HUES64 (cell line): ENCODE measurements around the gene AKAP9.
"Not testable (repeated sequence)": the region's sequence is repeated elsewhere in the genome, so short reads cannot be mapped to it uniquely, and the experiment has no call there.

Experiments used
- H3K27ac ChIP-seq: 2 replicates; pipeline ENCODE4 v1.7.0; 2013; ENCODE audit warnings: low read depth, low read length, inconsistent platforms
- H3K27me3 ChIP-seq: 2 replicates; pipeline ENCODE4 v1.6.1; 2013; ENCODE audit warnings: mild to moderate bottlenecking, low read length; ENCODE audit not compliant: insufficient read depth
- H3K36me3 ChIP-seq: 2 replicates; pipeline ENCODE4 v1.6.1; 2013; ENCODE audit warnings: mild to moderate bottlenecking, low read length; ENCODE audit not compliant: insufficient read depth
- H3K4me1 ChIP-seq: 2 replicates; pipeline ENCODE4 v1.6.1; 2013; ENCODE audit warnings: mild to moderate bottlenecking, low read length, moderate library complexity; ENCODE audit not compliant: insufficient read depth
- H3K4me3 ChIP-seq: 2 replicates; pipeline ENCODE4 v1.5.1; 2013; ENCODE audit warnings: mild to moderate bottlenecking, low read length, moderate library complexity
- H3K9ac ChIP-seq: 2 replicates; pipeline ENCODE4 v1.6.1; 2013; ENCODE audit warnings: mild to moderate bottlenecking, low read depth, low read length
- H3K9me3 ChIP-seq: 2 replicates; pipeline ENCODE4 v1.6.1; 2013; ENCODE audit warnings: low read depth, low read length; ENCODE audit not compliant: insufficient read depth
- WGBS: fragments of 150-250, 120-280 bp; methylation state at CpG from one replicate; pipeline ENCODE4 v1.1.7; 2013; ENCODE audit warnings: missing lambda C conversion rate; 5-methylcytosine and 5-hydroxymethylcytosine counted together

Gene AKAP9

DNA sequence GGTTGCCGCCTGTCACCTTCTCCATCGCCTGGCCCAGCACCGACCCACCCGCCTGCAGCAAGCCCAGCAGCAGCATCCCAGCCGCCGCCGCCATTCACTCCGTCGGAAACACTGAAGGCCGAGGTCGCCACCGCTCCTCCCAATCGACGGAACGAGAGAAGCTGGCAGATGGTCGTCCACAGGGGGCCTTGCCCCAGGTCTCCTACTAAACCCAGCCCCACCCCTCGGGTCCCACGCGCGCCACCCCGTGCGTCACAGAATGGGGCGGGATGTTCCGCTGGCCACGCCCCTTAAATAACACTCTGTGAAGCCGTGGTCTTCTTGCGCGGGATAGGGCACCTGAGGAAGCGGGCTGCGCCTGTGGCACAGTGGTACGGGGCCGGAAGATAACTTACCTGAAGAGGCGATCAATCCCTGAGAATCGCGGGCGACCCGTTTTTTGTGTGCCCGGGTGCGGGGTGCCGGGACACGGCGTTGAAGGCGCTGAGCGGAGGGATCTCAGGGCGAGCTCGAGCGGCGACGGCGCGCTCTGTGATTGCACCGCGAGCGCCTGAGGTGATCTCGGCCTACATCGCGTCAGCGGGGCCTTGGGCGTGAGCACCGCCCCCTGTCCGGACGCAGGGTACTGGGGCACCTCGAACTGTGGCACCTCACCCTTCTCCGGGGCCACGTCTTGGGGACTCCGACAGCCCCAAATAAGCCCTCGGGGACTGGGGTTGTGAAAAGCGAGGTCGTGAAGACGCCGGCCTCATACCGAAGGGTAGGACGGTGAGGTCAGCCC, 193.8 kb downstream of the AKAP9 start, which contains the start of gene CYP51A1:
Gene CYP51A1 (minus strand): TSS at position 207 of the 781 bp plus-strand sequence. CDS start 113 bp downstream, at position 94.
- Histone ChIP-seq H3K4me3 (peak within 1 kb of the TSS; percentile 75), H3K27me3 (no peaks in the 10 kb centered on the region), H3K27ac (peak within 1 kb of the TSS; percentile 97), H3K36me3 (peaks cover 25% of the 10 kb centered on the region), H3K9me3 (no peaks in the 10 kb centered on the region), H3K9ac (peak within 1 kb of the TSS; percentile 89), H3K4me1 (peaks cover 16% of the 10 kb centered on the region)
- under 1% methylated on average over 72 of the region's 73 CpGs for WGBS

DNA sequence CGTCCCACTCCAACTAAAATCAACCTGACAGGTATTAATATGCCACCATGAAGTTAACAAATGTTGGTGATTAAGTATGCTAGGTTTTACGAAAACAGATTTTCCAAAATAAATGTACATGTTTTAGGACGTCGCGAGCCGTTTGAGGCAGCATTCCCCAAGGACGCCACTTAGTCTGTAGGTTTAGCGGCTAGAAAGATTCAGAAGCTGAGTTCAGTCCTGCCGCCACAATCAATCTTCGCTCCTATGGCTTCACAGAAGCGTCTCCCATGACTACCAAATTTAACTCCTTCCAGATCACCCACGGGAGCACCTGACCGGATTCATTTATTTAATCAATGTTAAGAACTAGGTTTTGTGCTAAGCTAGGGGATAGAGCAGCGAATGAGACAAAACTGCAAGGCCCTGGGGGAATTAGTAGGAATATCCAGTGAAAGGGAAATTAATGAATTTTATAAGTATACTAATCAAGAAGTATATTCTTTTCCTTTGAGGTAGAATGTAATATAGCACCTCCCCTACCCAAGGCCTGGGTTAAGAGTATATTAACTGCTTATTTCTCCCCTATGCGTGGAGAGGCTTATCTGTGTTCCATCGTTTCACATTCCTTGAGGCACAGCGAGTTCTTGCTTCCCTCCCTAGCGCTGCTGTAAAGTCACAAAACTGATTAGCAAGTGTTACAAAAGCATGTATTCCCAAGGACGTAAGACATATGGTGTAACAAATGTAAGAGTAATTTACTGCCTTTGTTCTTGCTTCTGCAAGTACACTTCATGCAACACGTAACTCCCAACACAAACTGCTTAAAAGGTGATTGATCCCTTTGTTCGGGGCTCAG, 194.6 kb downstream of the AKAP9 start:
- H3K4me3 ChIP-seq: peak overlapping the region; percentile 75
- H3K36me3 ChIP-seq: peaks cover 17% of the 10 kb centered on the region
- H3K4me1 ChIP-seq: peaks cover 16% of the 10 kb centered on the region
- 0 out of 2 replicates have a peak, but pooled peaks cover 3% of the 10 kb centered on the region for H3K9me3 ChIP-seq
- no peaks in the 10 kb centered on the region for H3K27me3 ChIP-seq
- 40% methylated on average over 20 of the region's 21 CpGs for WGBS
- H3K9ac ChIP-seq: peak overlapping the region; percentile 89
- H3K27ac ChIP-seq: peak overlapping the region; percentile 97

DNA sequence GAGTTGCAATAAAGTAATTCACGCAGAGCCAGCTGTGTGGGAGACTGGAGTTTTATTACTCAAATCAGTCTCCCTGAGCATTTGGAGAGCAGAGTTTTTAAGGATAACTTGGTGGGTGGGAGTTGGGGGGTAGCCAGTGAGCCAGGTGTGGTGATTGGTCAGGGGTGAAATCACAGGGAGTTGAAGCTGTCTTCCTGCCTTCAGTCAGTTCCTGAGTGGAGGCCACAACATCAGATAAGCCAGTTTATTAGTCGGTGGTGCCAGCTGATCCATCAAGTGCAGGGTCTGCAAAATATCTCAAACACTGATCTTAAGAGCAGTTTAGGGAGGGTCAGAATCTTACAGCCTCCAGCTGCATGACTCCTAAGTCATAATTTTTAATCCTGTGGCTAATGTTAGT, 196.9 kb downstream of the AKAP9 start:
- Histone ChIP-seq H3K36me3 (no peaks in the 10 kb centered on the region), H3K4me1 (peaks cover 8% of the 10 kb centered on the region), H3K27me3 (no peaks in the 10 kb centered on the region), H3K9me3 (0 out of 2 replicates have a peak, but pooled peaks cover 3% of the 10 kb centered on the region), H3K9ac (no peak overlapping the region), H3K27ac (no peak overlapping the region), H3K4me3 (no peak overlapping the region)
- 94% methylated on average over 2 of the region's 2 CpGs for WGBS

DNA sequence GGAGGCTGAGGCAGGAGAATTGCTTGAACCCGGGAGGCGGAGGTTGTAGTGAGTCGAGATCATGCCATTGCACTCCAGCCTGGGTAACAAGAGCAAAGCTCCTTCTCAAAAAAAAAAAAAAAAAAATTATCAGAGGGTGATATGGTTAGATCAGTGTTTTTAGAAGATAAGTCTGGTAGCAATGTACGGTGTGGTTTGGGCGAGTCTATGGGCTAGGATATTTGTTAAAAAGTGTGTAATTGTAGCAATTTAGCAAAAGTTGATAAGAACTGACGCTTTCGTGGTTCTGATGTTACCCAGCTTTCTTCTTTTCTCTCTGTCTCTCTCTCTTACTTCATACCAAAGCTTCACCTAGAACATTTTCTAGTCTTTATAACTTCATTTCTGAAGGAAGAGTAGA, 200.5 kb downstream of the AKAP9 start:
- no peaks in the 10 kb centered on the region for H3K36me3 ChIP-seq
- H3K4me3 ChIP-seq: no peak overlapping the region
- H3K27ac ChIP-seq: no peak overlapping the region
- no peaks in the 10 kb centered on the region for H3K27me3 ChIP-seq
- 90% methylated on average over 7 of the region's 7 CpGs for WGBS
- 0 out of 2 replicates have a peak, but pooled peaks cover 3% of the 10 kb centered on the region for H3K9me3 ChIP-seq
- no peak overlapping the region for H3K9ac ChIP-seq
- H3K4me1 ChIP-seq: no peaks in the 10 kb centered on the region

DNA sequence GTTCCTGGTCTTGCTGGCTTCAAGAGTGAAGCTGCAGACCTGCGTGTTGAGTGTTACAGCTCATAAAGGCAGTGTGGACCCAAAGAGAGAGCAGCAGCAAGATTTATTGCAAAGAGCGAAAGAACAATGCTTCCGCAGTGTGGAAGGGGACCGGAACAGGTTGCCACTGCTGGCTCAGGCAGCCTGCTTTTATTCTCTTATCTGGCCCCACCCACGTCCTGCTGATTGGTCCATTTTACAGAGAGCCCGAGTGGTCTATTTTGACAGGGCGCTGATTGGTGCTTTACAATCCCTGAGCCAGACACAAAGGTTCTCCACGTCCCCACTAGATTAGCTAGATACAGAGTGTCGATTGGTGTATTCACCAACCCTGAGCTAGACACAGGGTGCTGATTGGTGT, 202.1 kb downstream of the AKAP9 start:
- not testable (repeated sequence) for H3K27ac ChIP-seq, H3K9me3 ChIP-seq, H3K4me1 ChIP-seq, H3K4me3 ChIP-seq, H3K36me3 ChIP-seq, H3K9ac ChIP-seq, H3K27me3 ChIP-seq
- 95% methylated on average over 9 of the region's 9 CpGs for WGBS

- not testable (repeated sequence) for H3K4me3 ChIP-seq, H3K27me3 ChIP-seq, H3K36me3 ChIP-seq, H3K4me1 ChIP-seq, H3K9me3 ChIP-seq, H3K27ac ChIP-seq, H3K9ac ChIP-seq
- WGBS: 94% methylated on average over 49 of the region's 50 CpGs
Observed at GRCh38 chr7:92143192-92143880, 202.7 kb downstream of the AKAP9 start.

DNA sequence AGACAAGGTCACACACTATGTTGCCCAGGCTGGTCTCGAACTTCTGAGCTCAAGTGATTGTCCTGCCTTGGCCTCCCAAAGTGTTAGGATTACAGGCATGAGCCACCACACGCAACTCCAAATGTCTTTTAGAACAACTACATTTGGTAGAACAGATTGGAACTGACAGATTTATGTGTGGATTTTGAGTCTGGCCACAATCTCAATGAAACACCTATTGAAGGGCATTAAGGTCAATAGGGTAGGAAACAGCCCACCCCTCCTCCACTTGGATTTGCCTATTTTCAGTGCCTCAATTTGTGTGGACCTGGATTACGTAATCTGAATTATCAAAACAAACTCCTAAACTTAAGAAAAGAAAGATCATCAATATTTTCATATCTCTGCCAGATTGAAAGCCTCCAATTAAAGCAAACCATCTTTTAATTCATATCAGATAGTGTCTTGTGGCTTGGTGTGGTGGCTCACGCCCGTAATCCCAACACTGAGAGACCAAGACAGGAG, 209.1 kb downstream of the AKAP9 start:
- H3K27ac ChIP-seq: no peak overlapping the region
- no peaks in the 10 kb centered on the region for H3K27me3 ChIP-seq
- H3K9ac ChIP-seq: no peak overlapping the region
- H3K4me1 ChIP-seq: no peaks in the 10 kb centered on the region
- WGBS: 91% methylated on average over 5 of the region's 5 CpGs
- H3K4me3 ChIP-seq: no peak overlapping the region
- H3K36me3 ChIP-seq: no peaks in the 10 kb centered on the region
- no peaks in the 10 kb centered on the region for H3K9me3 ChIP-seq

GRCh38 chr7:92150450-92151017, 209.9 kb downstream of the AKAP9 start:
- Histone ChIP-seq H3K4me1 (no peaks in the 10 kb centered on the region), H3K9ac (no peak overlapping the region), H3K36me3 (no peaks in the 10 kb centered on the region), H3K27ac (no peak overlapping the region), H3K27me3 (no peaks in the 10 kb centered on the region), H3K9me3 (no peaks in the 10 kb centered on the region), H3K4me3 (no peak overlapping the region)
- WGBS: 100% methylated on average over 1 of the region's 1 CpG

GRCh38 chr7:92155108-92155739, 214.6 kb downstream of the AKAP9 start:
- no peaks in the 10 kb centered on the region for H3K36me3 ChIP-seq
- no peak overlapping the region for H3K4me3 ChIP-seq
- H3K4me1 ChIP-seq: no peaks in the 10 kb centered on the region
- no peak overlapping the region for H3K27ac ChIP-seq
- no peak overlapping the region for H3K9ac ChIP-seq
- H3K9me3 ChIP-seq: no peaks in the 10 kb centered on the region
- 94% methylated on average over 1 of the region's 1 CpG for WGBS
- H3K27me3 ChIP-seq: no peaks in the 10 kb centered on the region

DNA sequence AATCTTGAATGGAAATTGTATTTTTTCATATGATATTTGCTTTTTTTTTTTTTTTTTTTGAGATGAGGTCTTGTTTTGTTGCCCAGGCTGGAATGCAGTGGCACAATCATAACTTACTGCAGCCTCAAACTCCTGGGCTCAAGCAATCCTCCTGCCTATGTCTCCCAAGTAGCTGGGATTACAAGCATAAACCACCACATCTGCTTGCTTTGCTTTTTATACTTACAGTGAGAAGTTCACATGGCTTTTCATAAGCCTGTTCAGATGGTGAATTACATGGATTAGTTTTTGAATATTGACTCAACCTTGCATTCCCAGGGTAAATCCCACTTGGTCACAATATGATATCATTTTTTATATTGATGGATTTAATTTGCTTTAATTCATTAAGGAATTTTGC, 216.3 kb downstream of the AKAP9 start:
- no peaks in the 10 kb centered on the region for H3K27me3 ChIP-seq
- no peaks in the 10 kb centered on the region for H3K36me3 ChIP-seq
- no peak overlapping the region for H3K4me3 ChIP-seq
- no peak overlapping the region for H3K9ac ChIP-seq
- H3K27ac ChIP-seq: no peak overlapping the region
- H3K9me3 ChIP-seq: no peaks in the 10 kb centered on the region
- H3K4me1 ChIP-seq: no peaks in the 10 kb centered on the region
